ENCODE measurements around the gene VSTM5.

Gene VSTM5

GRCh38 chr11:93819966-93820695, 30.3 kb downstream of the VSTM5 start:
- H3K4me3 ChIP-seq = no peak overlapping the region
- DNase-seq (ENCODE audit: low spot score) = no peak
- no peak overlapping the region for H3K27ac ChIP-seq

GRCh38 chr11:93817426-93818348, 32.7 kb downstream of the VSTM5 start:
- TF ChIP-seq CTCF (IDR thresholded peaks at IDR 0.05) = no peak
- Histone ChIP-seq H3K27ac (no peak overlapping the region), H3K4me3 (no peak overlapping the region)
- DNase-seq (ENCODE audit: low spot score) = no peak

More at GRCh38 chr11:93819966-93820695, 30.3 kb downstream of the VSTM5 start:
- no peak for TF ChIP-seq CTCF (IDR thresholded peaks at IDR 0.05)

- no peak overlapping the region for H3K4me3 ChIP-seq
- H3K27ac ChIP-seq = no peak overlapping the region
- no peak for DNase-seq (ENCODE audit: low spot score)
- TF ChIP-seq CTCF (IDR thresholded peaks at IDR 0.05) = no peak
Measured at GRCh38 chr11:93814966-93815633, 35.3 kb downstream of the VSTM5 start.

- DNase-seq (ENCODE audit: low spot score) = no peak
- TF ChIP-seq CTCF (IDR thresholded peaks at IDR 0.05) = no peak
- Histone ChIP-seq H3K4me3 (no peak overlapping the region), H3K27ac (no peak overlapping the region)
Measured at GRCh38 chr11:93813974-93814373, 36.4 kb downstream of the VSTM5 start.

- H3K4me3 ChIP-seq = no peak overlapping the region
- no peak for TF ChIP-seq CTCF (IDR thresholded peaks at IDR 0.05)
Measured at GRCh38 chr11:93807980-93808379, 42.4 kb downstream of the VSTM5 start.

GRCh38 chr11:93804879-93805278, 45.5 kb downstream of the VSTM5 start:
- Histone ChIP-seq H3K27ac (no peak overlapping the region), H3K4me3 (no peak overlapping the region)
- TF ChIP-seq CTCF (IDR thresholded peaks at IDR 0.05) = no peak
- no peak for DNase-seq (ENCODE audit: low spot score)

More at GRCh38 chr11:93807980-93808379, 42.4 kb downstream of the VSTM5 start:
- no peak overlapping the region for H3K27ac ChIP-seq
- DNase-seq (ENCODE audit: low spot score) = no peak
